ENCODE results near the gene PPL.

- TF ChIP-seq YY1 (IDR thresholded peaks at IDR 0.05; ENCODE audit: insufficient read depth, insufficient read length) (no peak), ZNF274 (IDR thresholded peaks at IDR 0.05; ENCODE audit: low read depth, low read length) (no peak)
Measured at GRCh38 chr16:4859900-4860255, 77.1 kb downstream of the PPL start.
